GM12865 (cell line): ENCODE measurements around the gene ID3.

Experiments used
- DNase-seq: peaks from one replicate; pipeline ENCODE4 v3.0.0; 2010; ENCODE audit warnings: low read depth
- H3K4me3 ChIP-seq: 2 replicates; pipeline ENCODE4 v1.5.1; 2011; ENCODE audit warnings: mild to moderate bottlenecking, low read depth, low read length, control low read depth
- CTCF ChIP-seq: IDR thresholded peaks from 2 replicates; pipeline ENCODE4 v1.5.1; 2011; ENCODE audit warnings: low read length, control low read depth, low read depth, inconsistent platforms; ENCODE audit not compliant: insufficient read depth; ENCODE audit errors: missing control alignments

ID3 gene

GRCh38 chr1:23568608-23569383 is 9.5 kb upstream of the ID3 start:
- H3K4me3 ChIP-seq, result peak overlapping the region; percentile 37
- no peak for TF ChIP-seq CTCF
- DNase-seq, result no peak

- TF ChIP-seq CTCF, result no peak
- H3K4me3 ChIP-seq, result peak overlapping the region; percentile 37
- DNase-seq, result no peak
These were observed 8.8 kb upstream of the ID3 start for GRCh38 chr1:23567996-23568607.

GRCh38 chr1:23567629-23567995 is 8.3 kb upstream of the ID3 start:
- no peak for DNase-seq
- H3K4me3 ChIP-seq, result no peak overlapping the region
- TF ChIP-seq CTCF, result no peak

- H3K4me3 ChIP-seq, result no peak overlapping the region
- peak; percentile 23 for TF ChIP-seq CTCF
- DNase-seq, result no peak
These were observed 7.0 kb upstream of the ID3 start for GRCh38 chr1:23566304-23566703.

GRCh38 chr1:23565776-23566175 is 6.5 kb upstream of the ID3 start:
- DNase-seq, result no peak
- H3K4me3 ChIP-seq, result no peak overlapping the region
- no peak for TF ChIP-seq CTCF

GRCh38 chr1:23564529-23565122 is 5.3 kb upstream of the ID3 start:
- no peak overlapping the region for H3K4me3 ChIP-seq
- TF ChIP-seq CTCF, result no peak
- no peak for DNase-seq
